Measurements from ENCODE around the gene GOSR2.

DNA sequence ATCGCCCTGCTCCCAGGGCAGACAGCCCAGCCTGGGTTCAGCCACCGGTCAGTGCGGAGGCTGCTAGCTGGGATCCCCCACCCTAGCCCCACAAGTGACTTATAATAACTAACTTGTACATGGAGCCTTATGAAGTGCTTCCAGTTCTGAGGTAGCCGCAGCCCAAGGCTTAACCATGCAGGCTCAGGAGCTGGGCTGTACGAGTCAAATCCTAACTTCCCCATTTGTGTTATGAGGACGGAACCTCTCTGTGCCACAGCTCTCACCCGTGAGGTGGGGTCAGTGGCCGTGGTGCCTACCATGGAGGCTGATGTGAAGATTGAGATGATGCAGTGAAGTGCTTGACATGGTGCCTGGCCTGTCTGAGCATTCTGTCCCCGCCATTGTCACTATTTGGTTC lies 27.8 kb upstream of the GOSR2 start:
- TF ChIP-seq EZH2 (IDR thresholded peaks at IDR 0.05; ENCODE audit: insufficient read depth, poor library complexity, severe bottlenecking) (no peak), EZH2phosphoT487 (IDR thresholded peaks at IDR 0.05; ENCODE audit: insufficient read depth, low read depth) (no peak)

Data from GM23248 (cell line).